Endothelial cell of umbilical vein (primary cell): ENCODE measurements around the gene SPATS2L.

Experiments
- EZH2 ChIP-seq: IDR thresholded peaks from 2 replicates; pipeline ENCODE4 v1.6.1; 2012; ENCODE audit warnings: borderline replicate concordance, low read depth, mild to moderate bottlenecking, moderate library complexity, low read length, inconsistent platforms; ENCODE audit not compliant: severe bottlenecking
- FOS ChIP-seq: IDR thresholded peaks from 2 replicates; pipeline ENCODE4 v1.6.1; 2011; ENCODE audit warnings: mild to moderate bottlenecking, low read length, moderate library complexity, borderline replicate concordance; ENCODE audit not compliant: insufficient read depth
- MYC ChIP-seq: IDR thresholded peaks from one replicate; pipeline ENCODE4 v1.6.1; 2011; ENCODE audit warnings: mild to moderate bottlenecking, low read depth, low read length
- POLR2A ChIP-seq: IDR thresholded peaks from 2 replicates; pipeline ENCODE4 v1.6.1; 2012; ENCODE audit warnings: low read depth, mild to moderate bottlenecking, control low read depth, low read length
- POLR2AphosphoS5 ChIP-seq: IDR thresholded peaks from 2 replicates; pipeline ENCODE4 v1.6.1; 2012; ENCODE audit warnings: low read depth, mild to moderate bottlenecking, control low read depth, low read length, moderate library complexity; ENCODE audit not compliant: insufficient read depth
- TF ChIP-seq, protein P1 (sequence below), 2 donors: IDR thresholded peaks; 1 replicate in 1 of 2; 2 replicates in 1 of 2; pipeline ENCODE4 v1.5.1; 2011; ENCODE audit warnings: low read length in 2 of 2, mild to moderate bottlenecking in 2 of 2, moderate library complexity in 2 of 2, control low read depth in 1 of 2, inconsistent platforms in 1 of 2, low read depth in 1 of 2; ENCODE audit not compliant: insufficient read depth in 1 of 2; ENCODE audit errors: extremely low read depth in 1 of 2
- TF ChIP-seq, protein P2 (sequence below): IDR thresholded peaks from 2 replicates; pipeline ENCODE4 v1.6.1; 2011; ENCODE audit not compliant: insufficient read depth, insufficient read length

DNA sequence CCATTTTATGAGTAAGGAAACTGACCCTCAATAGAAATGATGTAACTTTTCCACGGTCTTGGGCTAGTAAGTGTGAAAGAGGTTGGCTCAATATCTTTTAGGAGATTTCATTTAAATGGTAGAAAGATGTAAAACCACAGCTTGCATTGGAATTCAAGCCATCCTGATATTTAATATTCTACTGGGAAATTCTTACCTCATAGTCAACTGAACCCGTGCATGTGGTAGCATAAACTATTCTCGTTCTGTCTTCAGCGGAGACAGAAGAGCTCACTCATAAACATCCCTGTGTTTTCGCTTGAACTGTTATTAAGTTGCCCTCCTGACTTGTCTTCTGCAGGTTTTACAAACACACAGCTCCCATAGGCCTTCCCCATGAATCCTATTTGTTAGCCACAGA, 8.5 kb upstream of the SPATS2L start:
- TF ChIP-seq POLR2A (no peak), MYC (no peak), EZH2 (no peak), POLR2AphosphoS5 (no peak), FOS (no peak)
- TF ChIP-seq, protein P1, sequence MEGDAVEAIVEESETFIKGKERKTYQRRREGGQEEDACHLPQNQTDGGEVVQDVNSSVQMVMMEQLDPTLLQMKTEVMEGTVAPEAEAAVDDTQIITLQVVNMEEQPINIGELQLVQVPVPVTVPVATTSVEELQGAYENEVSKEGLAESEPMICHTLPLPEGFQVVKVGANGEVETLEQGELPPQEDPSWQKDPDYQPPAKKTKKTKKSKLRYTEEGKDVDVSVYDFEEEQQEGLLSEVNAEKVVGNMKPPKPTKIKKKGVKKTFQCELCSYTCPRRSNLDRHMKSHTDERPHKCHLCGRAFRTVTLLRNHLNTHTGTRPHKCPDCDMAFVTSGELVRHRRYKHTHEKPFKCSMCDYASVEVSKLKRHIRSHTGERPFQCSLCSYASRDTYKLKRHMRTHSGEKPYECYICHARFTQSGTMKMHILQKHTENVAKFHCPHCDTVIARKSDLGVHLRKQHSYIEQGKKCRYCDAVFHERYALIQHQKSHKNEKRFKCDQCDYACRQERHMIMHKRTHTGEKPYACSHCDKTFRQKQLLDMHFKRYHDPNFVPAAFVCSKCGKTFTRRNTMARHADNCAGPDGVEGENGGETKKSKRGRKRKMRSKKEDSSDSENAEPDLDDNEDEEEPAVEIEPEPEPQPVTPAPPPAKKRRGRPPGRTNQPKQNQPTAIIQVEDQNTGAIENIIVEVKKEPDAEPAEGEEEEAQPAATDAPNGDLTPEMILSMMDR (IDR thresholded peaks at IDR 0.05; ENCODE audit: extremely low read depth in 1 of 2, insufficient read depth in 1 of 2, low read depth in 1 of 2, low read length in 2 of 2): no peak
- TF ChIP-seq, protein P2, sequence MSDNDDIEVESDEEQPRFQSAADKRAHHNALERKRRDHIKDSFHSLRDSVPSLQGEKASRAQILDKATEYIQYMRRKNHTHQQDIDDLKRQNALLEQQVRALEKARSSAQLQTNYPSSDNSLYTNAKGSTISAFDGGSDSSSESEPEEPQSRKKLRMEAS: no peak
